GM19397 (cell line): ENCODE measurements around the gene CALY.
"Not testable (repeated sequence)": the region's sequence is repeated elsewhere in the genome, so short reads cannot be mapped to it uniquely, and the experiment has no call there.

ENCODE experiments used
- ATAC-seq: cut with Tn5 transposase; IDR thresholded peaks from one replicate; pipeline ENCODE4 v1.9.1; 2021; ENCODE audit warnings: mild to moderate bottlenecking, moderate library complexity; ENCODE audit not compliant: unreplicated experiment

The CALY gene

DNA sequence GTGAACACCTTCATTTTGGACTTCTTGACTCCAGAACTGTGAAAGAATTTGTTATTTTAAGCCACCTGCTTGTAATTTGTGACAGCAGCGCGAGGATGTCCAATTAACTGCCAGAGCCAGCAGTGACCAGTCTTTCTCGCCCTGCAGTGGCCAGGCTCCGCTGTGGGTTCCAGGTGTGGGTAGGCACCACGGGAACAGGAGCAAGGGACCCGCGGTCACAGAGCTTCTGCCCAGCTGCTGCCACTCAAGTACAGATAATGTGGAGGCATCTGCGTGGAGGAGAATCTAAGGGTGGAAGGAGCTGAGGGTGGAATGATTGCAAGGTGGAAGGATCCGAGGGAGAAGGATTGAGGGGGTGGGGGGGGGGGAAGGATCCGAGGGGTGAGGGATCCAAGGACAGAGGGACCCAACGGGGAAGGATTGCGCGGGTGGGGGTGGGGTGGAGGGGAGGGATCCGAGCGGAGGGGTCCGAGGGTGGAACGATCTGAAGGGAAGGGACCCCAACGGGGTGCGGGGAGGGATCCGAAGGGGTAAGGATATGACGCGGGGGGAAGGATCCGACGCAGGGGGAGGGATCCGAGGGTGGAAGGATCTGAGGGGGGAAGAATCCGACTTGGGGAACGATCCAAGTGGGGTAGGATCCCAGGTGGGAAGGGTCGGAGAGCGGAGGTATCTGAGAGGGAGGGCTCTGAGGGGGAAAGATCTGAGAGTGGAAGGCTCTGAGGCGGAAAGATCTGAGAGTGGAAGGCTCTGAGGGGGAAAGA, 3.6 kb downstream of the CALY start:
- no peak for ATAC-seq

- peak; percentile 82 for ATAC-seq
Measured at GRCh38 chr10:133329491-133330202, 7.0 kb downstream of the CALY start.

GRCh38 chr10:133328358-133329343, 8.0 kb downstream of the CALY start:
- ATAC-seq: no peak

DNA sequence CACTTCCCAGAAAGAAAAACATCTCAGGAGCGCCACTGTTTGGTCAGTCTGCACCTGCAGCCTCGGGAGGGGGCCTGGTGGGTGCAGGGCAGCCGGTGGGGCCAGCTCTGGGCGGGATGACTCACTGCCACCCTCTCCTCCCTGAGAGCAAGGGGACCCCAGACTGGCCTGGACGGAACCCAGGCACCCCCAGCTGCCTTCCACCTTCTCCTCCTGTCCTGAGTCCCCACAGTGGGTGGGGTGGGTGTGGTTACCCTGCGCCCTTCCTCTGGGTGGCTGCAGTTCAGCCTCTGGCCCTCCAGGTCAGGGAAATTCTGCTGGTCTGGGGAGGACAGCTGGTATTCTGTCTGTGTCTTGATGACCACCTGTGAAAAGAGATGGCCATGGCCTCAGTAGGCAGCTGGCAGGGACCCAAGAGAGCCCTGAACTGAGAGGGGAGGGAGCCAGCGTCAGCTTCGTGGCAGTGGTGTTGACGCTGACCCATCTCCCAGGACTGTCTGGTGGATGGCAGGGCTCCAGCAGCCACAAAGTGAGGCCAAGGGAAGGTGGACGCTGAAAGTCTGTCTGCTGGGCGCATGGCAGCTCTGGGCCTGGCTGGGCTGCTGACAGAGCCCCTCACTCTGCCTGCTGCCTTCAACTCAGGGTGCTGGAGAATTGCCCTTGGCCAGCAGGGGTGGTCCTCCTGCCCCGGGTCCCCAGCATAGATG, 8.9 kb downstream of the CALY start:
- ATAC-seq: no peak

GRCh38 chr10:133326745-133327650, 9.7 kb downstream of the CALY start:
- no peak for ATAC-seq

DNA sequence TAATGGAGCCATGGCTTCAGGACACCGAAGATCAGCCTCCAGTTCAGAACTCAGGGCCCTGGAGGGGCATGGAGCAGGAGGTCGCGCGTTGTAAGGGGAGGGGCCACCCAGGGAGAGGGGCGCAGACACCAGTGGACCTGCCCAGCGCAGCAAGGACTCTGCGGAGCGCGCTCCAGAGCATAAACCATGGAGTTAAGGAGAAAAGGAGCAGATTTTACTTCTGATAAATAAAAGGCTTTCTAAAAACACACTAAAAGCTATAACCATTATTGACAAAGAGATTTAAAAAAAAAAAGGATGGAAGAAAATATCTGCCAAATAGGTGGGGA, 10.5 kb downstream of the CALY start:
- ATAC-seq: no peak

GRCh38 chr10:133325440-133326222, 11.1 kb downstream of the CALY start:
- ATAC-seq: no peak

DNA sequence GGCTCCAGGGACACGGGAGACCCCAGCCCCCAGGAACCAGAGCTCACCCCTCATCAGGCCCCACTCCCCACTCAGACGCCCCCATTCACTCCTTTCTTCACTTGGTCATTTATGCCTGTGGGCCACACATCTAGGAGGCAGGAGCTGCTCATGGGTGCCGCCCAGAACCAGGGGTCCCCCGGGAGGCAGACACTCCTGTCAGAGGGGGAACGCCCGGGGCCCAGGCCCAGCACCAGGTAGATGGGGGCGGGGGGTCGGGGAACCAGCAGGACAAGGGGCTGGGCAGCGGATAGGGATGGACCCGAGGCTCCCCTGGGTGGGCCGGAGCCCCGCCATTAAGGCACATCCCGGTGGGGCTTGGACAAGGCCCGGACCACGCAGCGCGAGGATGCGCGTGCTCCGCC, 11.8 kb downstream of the CALY start:
- ATAC-seq: no peak

DNA sequence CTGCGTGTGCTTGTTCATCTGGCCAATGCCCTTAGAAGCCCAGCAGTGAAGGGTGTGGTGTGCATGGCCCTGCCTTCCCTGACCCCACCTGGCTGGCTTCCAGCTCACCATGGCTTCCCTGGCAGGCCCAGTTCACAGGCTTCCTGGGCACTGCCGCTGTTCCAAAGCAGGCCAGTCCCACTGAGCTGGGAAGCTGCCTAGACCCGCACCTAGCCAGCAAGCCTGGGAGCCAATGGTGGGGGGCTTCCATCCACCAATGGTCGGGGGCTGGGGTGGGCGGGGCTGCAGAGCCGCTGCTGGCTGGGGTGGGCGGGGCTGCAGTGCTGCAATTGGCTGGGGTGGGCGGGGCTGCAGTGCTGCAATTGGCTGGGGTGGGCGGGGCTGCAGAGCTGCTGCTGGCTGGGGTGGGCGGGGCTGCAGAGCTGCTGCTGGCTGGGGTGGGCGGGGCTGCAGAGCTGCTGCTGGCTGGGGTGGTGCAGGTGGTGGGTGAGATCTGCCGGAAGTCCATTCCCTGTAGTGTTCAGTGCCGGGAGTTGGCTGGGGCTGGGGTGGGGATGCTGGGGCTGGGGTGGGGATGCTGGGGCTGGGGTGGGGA, 12.4 kb downstream of the CALY start:
- no peak for ATAC-seq

DNA sequence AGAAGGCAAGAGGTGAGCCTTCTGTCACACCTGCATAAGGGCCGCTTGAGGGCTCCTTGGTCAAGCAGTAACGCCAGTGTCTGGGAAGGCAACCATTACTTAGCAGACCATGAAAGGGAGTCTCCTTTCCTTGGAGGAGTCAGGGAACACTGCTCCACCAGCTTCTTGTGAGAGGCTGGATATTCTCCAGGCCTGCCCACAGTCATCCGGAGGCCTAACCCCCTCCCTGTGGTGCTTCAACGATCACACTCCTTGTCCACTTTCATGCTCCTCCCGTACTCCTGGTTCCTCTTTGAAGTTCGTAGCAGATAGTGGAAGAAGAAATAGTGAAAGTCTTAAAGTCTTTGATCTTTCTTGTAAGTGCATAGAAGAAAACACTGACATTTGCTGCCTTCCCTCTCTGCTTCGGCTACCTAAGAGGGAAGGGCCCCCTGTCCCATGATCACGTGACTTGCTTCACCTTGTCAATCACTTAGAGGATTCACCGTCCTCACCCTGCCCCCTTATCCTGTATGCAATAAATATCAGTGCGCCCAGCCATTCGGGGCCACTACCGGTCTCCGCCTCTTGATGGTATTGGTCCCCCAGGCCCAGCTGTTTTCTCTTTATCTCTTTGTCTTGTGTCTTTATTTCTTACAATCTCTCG, 14.5 kb downstream of the CALY start:
- not testable (repeated sequence) for ATAC-seq

- not testable (repeated sequence) for ATAC-seq
Measured at GRCh38 chr10:133320852-133321422, 15.8 kb downstream of the CALY start.

DNA sequence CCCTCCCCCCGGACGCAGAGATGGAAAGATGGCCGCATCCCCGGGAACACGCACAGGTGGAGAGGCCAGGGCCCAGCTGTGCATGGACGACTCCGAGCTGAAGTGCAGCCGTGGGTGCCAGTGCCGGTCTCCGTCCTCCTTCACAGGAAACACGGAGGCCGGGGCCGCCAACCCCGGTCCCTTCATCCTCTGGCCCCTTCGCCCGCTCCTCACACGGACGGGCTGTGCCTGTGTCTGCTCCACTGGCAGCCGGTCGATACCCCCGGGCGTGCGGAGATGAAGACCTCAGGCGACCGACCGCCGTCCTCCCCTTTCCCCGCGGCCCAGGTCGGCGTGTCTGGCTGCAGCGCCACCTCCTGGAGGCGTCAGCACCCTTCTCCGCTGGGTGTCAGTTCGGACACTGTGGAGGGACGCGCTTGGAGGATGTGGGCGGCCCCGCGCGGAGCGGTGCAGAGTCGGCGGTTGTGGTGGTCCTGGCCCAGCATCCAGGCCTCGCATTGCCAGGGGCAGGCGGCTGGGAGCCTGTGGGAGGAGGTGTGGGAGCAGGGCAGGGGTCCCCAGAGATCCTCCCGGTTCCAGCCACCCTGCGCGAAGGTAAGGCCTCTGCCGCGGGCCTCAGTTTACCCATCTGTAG, 18.1 kb downstream of the CALY start:
- peak; percentile 69 for ATAC-seq

GRCh38 chr10:133316732-133317131, 20.0 kb downstream of the CALY start:
- no peak for ATAC-seq

GRCh38 chr10:133316266-133316665, 20.4 kb downstream of the CALY start:
- ATAC-seq: no peak

GRCh38 chr10:133315847-133316246, 20.8 kb downstream of the CALY start:
- ATAC-seq: no peak

GRCh38 chr10:133314911-133315310, 21.8 kb downstream of the CALY start:
- no peak for ATAC-seq

DNA sequence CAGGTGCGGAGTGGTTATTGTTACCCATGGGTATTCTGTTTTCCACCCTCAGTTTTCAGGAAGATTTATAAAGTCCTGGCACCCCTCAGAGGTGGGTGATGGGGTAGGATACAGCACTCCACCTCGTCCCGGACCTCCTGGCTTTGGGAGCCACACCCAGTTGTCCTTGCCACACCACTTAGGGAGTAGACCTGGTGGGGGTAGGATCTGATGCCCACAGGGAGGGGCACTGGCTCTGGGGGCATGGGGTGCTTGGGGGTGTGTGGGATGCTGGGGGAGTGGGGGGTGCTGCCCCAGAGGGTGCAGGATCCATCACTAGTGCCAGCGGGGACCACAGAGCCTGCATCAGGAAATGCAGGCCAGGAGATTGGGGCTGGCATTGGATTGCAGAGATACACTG, 23.5 kb downstream of the CALY start:
- no peak for ATAC-seq
